Cardiac fibroblast (primary cell): ENCODE data around the gene OLA1.
A peak's percentile ranks its signal among the peaks of the same experiment; 100 is the strongest.

Experiments used
- DNase-seq, 2 donors: peaks; one replicate each; pipeline versions ENCODE4 v3.0.0 to v3.0.0-alpha.2; 2010; ENCODE audit warnings: low read depth in 2 of 2
- H3K4me3 ChIP-seq, 2 donors: replicated peaks in 1 of 2; 1 replicate in 1 of 2; 2 replicates in 1 of 2; pipeline ENCODE4 v1.5.1; 2011; ENCODE audit warnings: low read depth in 2 of 2, low read length in 2 of 2, mild to moderate bottlenecking in 2 of 2, moderate library complexity in 1 of 2
- CTCF ChIP-seq: IDR thresholded peaks from one replicate; pipeline ENCODE4 v1.5.1; 2011; ENCODE audit warnings: low read depth, mild to moderate bottlenecking, low read length, inconsistent platforms

Gene OLA1

DNA sequence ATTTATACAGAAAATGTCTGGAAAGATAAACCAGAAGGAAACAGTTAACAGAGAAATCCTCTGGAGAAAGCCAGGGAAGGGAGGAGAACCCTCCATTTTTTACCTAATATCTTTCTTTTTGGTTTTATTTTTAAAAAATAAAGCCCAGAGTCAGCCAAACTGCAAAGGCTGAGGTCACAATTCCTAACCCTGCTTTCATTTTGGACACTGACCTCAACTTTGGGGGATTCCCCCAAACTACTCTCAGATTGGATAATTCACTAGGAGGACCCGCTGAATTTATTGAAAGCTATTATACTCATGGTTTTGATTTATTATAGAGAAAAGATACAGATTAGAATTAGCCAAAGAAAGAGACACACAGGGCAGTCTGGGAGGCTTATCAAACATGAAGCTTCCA lies 189.9 kb downstream of the OLA1 start:
- no peak overlapping the region for H3K4me3 ChIP-seq
- no peak for TF ChIP-seq CTCF
- no peak for DNase-seq

DNA sequence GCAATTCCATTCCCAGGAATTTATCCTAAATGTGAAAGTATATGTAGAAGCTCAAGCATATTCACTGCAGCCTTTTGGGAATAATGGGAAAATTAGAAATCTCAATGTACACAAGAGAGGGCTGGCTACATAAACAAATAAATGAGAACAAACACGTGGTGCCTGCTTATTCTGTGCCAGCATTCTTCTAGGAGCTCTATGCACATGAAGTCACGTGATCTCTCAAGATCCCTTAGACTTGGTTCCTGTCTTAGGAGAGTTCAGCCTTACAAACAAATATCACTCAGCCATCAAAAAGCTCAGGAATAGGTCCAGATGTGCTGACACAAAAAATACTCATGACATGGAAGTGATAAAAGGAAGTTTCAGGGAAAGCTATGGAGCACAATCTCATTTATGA lies 190.3 kb downstream of the OLA1 start:
- H3K4me3 ChIP-seq, result no peak overlapping the region
- no peak for TF ChIP-seq CTCF
- no peak for DNase-seq

- DNase-seq, result no peak
- TF ChIP-seq CTCF, result no peak
- H3K4me3 ChIP-seq, result no peak overlapping the region
Observed at GRCh38 chr2:174054926-174055325, 193.4 kb downstream of the OLA1 start.

DNA sequence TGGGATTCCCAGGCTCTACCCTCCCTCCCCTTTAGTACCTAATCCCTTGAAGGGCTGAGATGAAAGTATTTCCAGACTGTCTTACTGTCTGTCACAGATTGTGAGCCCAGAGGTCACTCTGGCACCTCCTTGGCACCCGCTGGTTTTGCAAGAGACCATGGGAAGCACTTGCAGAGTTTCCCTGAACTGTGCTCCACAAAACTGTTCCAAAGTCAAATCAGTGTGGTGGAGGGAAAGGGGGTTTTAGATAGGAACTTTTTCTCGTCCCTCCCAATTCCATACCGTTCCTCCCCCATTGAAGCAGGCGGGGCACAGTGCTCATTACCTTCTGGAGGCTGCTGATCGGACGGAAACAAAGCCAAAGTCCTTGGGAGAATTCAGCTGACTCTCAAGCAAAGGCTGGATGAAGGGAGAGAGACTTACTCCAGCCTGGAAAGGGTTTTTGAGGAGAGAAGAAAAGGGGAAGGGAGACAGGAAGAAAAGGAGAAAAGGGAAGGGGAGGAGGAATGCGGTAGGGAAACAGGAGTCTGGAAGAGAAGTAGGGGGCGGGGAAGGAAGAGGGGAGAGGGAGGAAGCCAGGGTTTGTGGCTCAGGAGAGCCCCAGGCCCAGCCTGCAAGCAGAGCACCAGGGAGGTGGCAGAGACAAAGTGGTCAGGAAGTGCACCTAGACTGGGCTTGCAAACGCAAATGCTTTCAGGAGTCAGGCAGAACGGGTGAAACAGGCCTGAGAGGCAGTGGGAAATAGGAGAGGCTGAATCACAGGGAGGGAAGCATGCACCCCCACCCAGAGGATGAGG lies 194.8 kb downstream of the OLA1 start:
- no peak for DNase-seq
- H3K4me3 ChIP-seq, result no peak overlapping the region
- no peak for TF ChIP-seq CTCF

GRCh38 chr2:174052584-174052976 lies 195.8 kb downstream of the OLA1 start:
- no peak for DNase-seq
- TF ChIP-seq CTCF, result no peak
- no peak overlapping the region for H3K4me3 ChIP-seq

GRCh38 chr2:174051741-174052583 lies 196.4 kb downstream of the OLA1 start:
- TF ChIP-seq CTCF, result no peak
- H3K4me3 ChIP-seq, result no peak overlapping the region
- DNase-seq, result peak; percentile 60 to 79
